Smooth muscle cell (in vitro differentiated cells): ENCODE measurements around the gene STX18. TPM values are rescaled to one million over a fixed set of nuclear protein-coding genes. Genes with fewer than 3 reads are reported as not detected.

Experiments
- DNase-seq: peaks from one replicate; lab custom pipeline; 2025; ENCODE audit not compliant: unreplicated experiment; lab: John Stamatoyannopoulos, UW
- H2AFZ ChIP-seq: fragments of 200-600 bp; sonication (generic); 2 replicates; pipeline ENCODE4 v1.6.0; 2016; ENCODE audit warnings: antibody characterized with exemption, low read depth, mild to moderate bottlenecking
- H3F3A ChIP-seq: fragments of 200-600 bp; sonication (generic); 2 replicates; pipeline ENCODE4 v1.6.0; 2017; ENCODE audit warnings: antibody characterized with exemption, low read depth
- H3K27ac ChIP-seq: fragments of 200-600 bp; sonication (generic); 2 replicates; pipeline ENCODE4 v1.5.1; 2016; ENCODE audit warnings: low read depth, mild to moderate bottlenecking
- H3K27me3 ChIP-seq: fragments of 200-600 bp; sonication (generic); 2 replicates; pipeline ENCODE4 v1.6.1; 2016; ENCODE audit warnings: low read depth, mild to moderate bottlenecking
- H3K36me3 ChIP-seq: fragments of 200-600 bp; sonication (generic); 2 replicates; pipeline ENCODE4 v1.5.1; 2016; ENCODE audit warnings: low read depth
- H3K4me1 ChIP-seq: fragments of 200-600 bp; sonication (generic); 2 replicates; pipeline ENCODE4 v1.5.1; 2016; ENCODE audit warnings: low read depth
- H3K4me2 ChIP-seq: fragments of 200-600 bp; sonication (generic); 2 replicates; pipeline ENCODE4 v1.6.0; 2016; ENCODE audit warnings: mild to moderate bottlenecking
- H3K4me3 ChIP-seq: fragments of 200-600 bp; sonication (generic); 2 replicates; pipeline ENCODE4 v1.5.1; 2016; ENCODE audit warnings: mild to moderate bottlenecking
- H3K79me2 ChIP-seq: fragments of 200-600 bp; sonication (generic); 2 replicates; pipeline ENCODE4 v1.6.0; 2016; ENCODE audit warnings: low read depth, mild to moderate bottlenecking
- H3K9ac ChIP-seq: fragments of 200-600 bp; sonication (generic); 2 replicates; pipeline ENCODE4 v1.6.0; 2016; ENCODE audit warnings: low read depth
- H3K9me3 ChIP-seq: fragments of 200-600 bp; sonication (generic); replicated peaks from 2 replicates; pipeline ENCODE4 v1.5.1; 2016; ENCODE audit warnings: low read depth
- H4K20me1 ChIP-seq: fragments of 200-600 bp; sonication (generic); 2 replicates; pipeline ENCODE4 v1.6.0; 2016; ENCODE audit warnings: low read depth
- CTCF ChIP-seq: fragments of 200-600 bp; sonication (generic); IDR thresholded peaks from 2 replicates; pipeline ENCODE4 v1.5.1; 2017; ENCODE audit warnings: borderline replicate concordance, mild to moderate bottlenecking, antibody characterized with exemption; ENCODE audit not compliant: insufficient read depth, poor library complexity, severe bottlenecking
- WGBS: methylation state at CpG from one replicate; pipeline ENCODE4 v1.1.7; 2016; ENCODE audit warnings: low lambda C conversion rate; 5-methylcytosine and 5-hydroxymethylcytosine counted together
- polyA plus RNA-seq: library from polyadenylated mRNA; unstranded; fragments of >200 nt; fragmentation: Nextera tagmentation; extraction: Ambion mirVana; gene quantifications from 2 replicates; pipeline ENCODE4 v1.2.1, GENCODE V29; 2016
- total RNA-seq: library from RNA; depleted of rRNA; stranded (reverse); fragments of >200 nt; gene quantifications from 2 replicates; pipeline ENCODE4 v1.2.3, GENCODE V29; 2014

STX18 gene
- total and polyA plus RNA-seq, 2 experiments from 2014 or later = 17.7 to 23.3 TPM

- DNase-seq = no peak
- no peaks in the 10 kb centered on the region for H3K36me3 ChIP-seq
- no peak overlapping the region for H3K4me3 ChIP-seq
- no peak overlapping the region for H3K4me2 ChIP-seq
- no peaks in the 10 kb centered on the region for H3K79me2 ChIP-seq
- no peak for TF ChIP-seq CTCF
- H3F3A ChIP-seq = no peaks in the 10 kb centered on the region
- no peaks in the 10 kb centered on the region for H4K20me1 ChIP-seq
- H3K9ac ChIP-seq = no peak overlapping the region
- 100% methylated on average over 1 of the region's 1 CpG for WGBS
- H3K27me3 ChIP-seq = no peaks in the 10 kb centered on the region
- no peak overlapping the region for H3K27ac ChIP-seq
- no peaks in the 10 kb centered on the region for H3K4me1 ChIP-seq
- H3K9me3 ChIP-seq = no peaks in the 10 kb centered on the region
- H2AFZ ChIP-seq = no peak overlapping the region
Observed at GRCh38 chr4:4549534-4549933, 7.7 kb upstream of the STX18 start.

DNA sequence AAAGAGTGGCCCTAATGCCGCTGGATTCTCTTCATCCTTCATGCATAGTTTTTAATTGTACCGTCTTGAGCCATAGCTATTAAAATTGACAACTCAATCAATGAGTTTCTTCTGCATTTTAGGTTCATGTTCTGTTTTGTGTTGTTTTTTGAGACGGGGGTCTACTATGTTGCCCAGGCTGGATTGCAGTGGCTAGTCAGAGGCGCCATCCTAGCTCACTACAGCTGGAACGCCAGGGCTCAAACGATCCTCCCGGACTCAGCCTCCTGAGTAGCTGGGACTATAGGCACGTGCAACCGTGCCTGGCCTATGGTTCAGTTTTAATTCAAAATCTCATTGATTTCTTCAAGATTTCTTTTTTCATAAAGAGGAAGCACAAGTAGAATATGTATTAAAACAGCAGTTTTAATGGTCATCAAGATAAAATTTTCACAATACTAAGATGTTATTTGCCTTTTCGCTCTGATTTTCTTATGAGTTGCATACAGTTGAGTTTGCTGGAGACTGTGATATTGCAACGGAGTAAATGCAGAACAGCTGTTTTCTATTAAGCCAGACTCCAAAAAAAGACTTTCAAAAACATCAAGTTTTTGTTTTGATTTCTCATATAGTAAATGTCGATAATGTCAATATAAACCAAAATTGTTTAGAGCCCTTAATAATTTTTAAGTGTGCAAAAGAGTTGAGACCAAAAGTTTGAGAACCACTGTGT lies 1.1 kb upstream of the STX18 start:
- Histone ChIP-seq H3K27ac (no peak overlapping the region), H3K4me3 (peak overlapping the region; percentile 79), H3K9me3 (no peaks in the 10 kb centered on the region), H3K4me2 (peak overlapping the region; percentile 95), H4K20me1 (peaks cover 25% of the 10 kb centered on the region), H3K36me3 (no peaks in the 10 kb centered on the region), H3K4me1 (peaks cover 18% of the 10 kb centered on the region), H3K27me3 (no peaks in the 10 kb centered on the region), H3F3A (no peaks in the 10 kb centered on the region), H2AFZ (peak overlapping the region; percentile 90), H3K9ac (peak overlapping the region; percentile 97), H3K79me2 (peaks cover 39% of the 10 kb centered on the region)
- no peak for DNase-seq
- no peak for TF ChIP-seq CTCF
- WGBS = 20% methylated on average over 12 of the region's 12 CpGs

GRCh38 chr4:4541040-4541631 lies 712 bp downstream of the STX18 start:
- Histone ChIP-seq H3K4me1 (peaks cover 18% of the 10 kb centered on the region), H3K9ac (peak overlapping the region; percentile 97), H3F3A (no peaks in the 10 kb centered on the region), H3K27me3 (no peaks in the 10 kb centered on the region), H3K4me2 (peak overlapping the region; percentile 95), H2AFZ (peak overlapping the region; percentile 90), H3K27ac (peak overlapping the region; percentile 90), H3K36me3 (no peaks in the 10 kb centered on the region), H4K20me1 (peaks cover 43% of the 10 kb centered on the region), H3K9me3 (no peaks in the 10 kb centered on the region), H3K4me3 (peak overlapping the region; percentile 79), H3K79me2 (peaks cover 57% of the 10 kb centered on the region)
- DNase-seq = no peak
- TF ChIP-seq CTCF = no peak
- 18% methylated on average over 10 of the region's 10 CpGs for WGBS

DNA sequence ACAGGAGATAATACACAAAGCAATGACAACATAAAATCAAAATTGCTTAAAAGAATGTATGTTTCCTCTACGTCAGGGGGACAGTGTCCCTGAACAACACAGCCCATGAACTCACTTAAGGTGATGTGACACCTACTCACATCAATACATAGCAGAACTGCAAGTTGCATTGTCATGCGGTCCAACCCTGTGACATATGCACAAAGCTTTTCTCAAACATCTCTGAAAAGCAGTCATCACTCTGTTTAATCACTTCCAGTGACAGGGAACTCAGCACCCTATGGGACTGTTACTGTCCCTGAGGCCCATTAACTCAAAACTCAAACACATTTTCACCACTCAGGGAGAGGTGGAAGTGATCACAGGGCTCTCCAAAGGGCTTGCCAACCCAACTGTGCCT lies 2.4 kb downstream of the STX18 start:
- Histone ChIP-seq H3K4me3 (no peak overlapping the region), H3K79me2 (peaks cover 73% of the 10 kb centered on the region), H4K20me1 (peaks cover 60% of the 10 kb centered on the region), H3K4me2 (no peak overlapping the region), H3K9me3 (no peaks in the 10 kb centered on the region), H3K9ac (no peak overlapping the region), H3K27me3 (no peaks in the 10 kb centered on the region), H3K36me3 (no peaks in the 10 kb centered on the region), H2AFZ (no peak overlapping the region), H3K27ac (no peak overlapping the region), H3F3A (no peaks in the 10 kb centered on the region), H3K4me1 (peaks cover 18% of the 10 kb centered on the region)
- TF ChIP-seq CTCF = no peak
- DNase-seq = no peak
- WGBS = 87% methylated on average over 2 of the region's 2 CpGs
